B cell (primary cell): ENCODE results near the gene MIER3. TPM values are rescaled to one million over a fixed set of nuclear protein-coding genes. Genes with fewer than 3 reads are reported as not detected.

Experiments
- ATAC-seq: fragments of 200-7000 bp; cut with Tn5 transposase; one replicate; pipeline ENCODE4 v1.10.0; 2021; ENCODE audit warnings: low read depth, mild to moderate bottlenecking, moderate number of reproducible peaks, moderate library complexity
- CTCF ChIA-PET: fragments of 350-600 bp; sonication (Branson Sonifier 250); formaldehyde crosslinking; loops from one replicate; lab custom pipeline; 2021; ENCODE audit warnings: antibody characterized with exemption, inconsistent platforms; lab: Charles Lee
- POLR2A ChIA-PET: fragments of 350-600 bp; sonication (Branson Sonifier 250); formaldehyde crosslinking; loops from one replicate; lab custom pipeline; 2021; ENCODE audit warnings: antibody characterized with exemption; lab: Charles Lee
- DNase-seq: peaks from one replicate; pipeline ENCODE4 v3.0.0; 2013
- H2AFZ ChIP-seq: 2 replicates; pipeline ENCODE4 v1.6.1; 2012; ENCODE audit warnings: mild to moderate bottlenecking, low read depth, low read length; ENCODE audit not compliant: insufficient read depth, poor library complexity, severe bottlenecking
- H3K27ac ChIP-seq, 2 donors: 1 replicate in 1 of 2; 2 replicates in 1 of 2; pipeline ENCODE4 v1.5.1; 2012 to 2013; ENCODE audit warnings: low read length in 2 of 2, mild to moderate bottlenecking in 2 of 2, moderate library complexity in 1 of 2
- H3K27me3 ChIP-seq, 4 experiments: fragments of 200-600 bp in 1 of 4; sonication (generic) in 1 of 4; replicated peaks in 1 of 4; 1 replicate in 2 of 4; 2 replicates in 2 of 4; pipeline versions ENCODE4 v1.6.1 to v1.7.0; 2013 to 2016; ENCODE audit warnings: low read length in 3 of 4, mild to moderate bottlenecking in 2 of 4, mixed read lengths in 1 of 4, moderate library complexity in 1 of 4; ENCODE audit not compliant: insufficient read depth in 4 of 4, control insufficient read depth in 3 of 4; ENCODE audit errors: control extremely low read depth in 1 of 4
- H3K36me3 ChIP-seq, 2 experiments: replicated peaks in 1 of 2; 1 replicate in 1 of 2; 2 replicates in 1 of 2; pipeline versions ENCODE4 v1.6.1 to v1.7.1; 2013; ENCODE audit warnings: low read length in 1 of 2; ENCODE audit not compliant: insufficient read depth in 2 of 2, control insufficient read depth in 1 of 2; ENCODE audit errors: control extremely low read depth in 1 of 2, extremely low read depth in 1 of 2
- H3K4me1 ChIP-seq, 2 donors: fragments of 200-600 bp in 1 of 2; sonication (generic) in 1 of 2; 1 replicate in 1 of 2; 2 replicates in 1 of 2; pipeline versions ENCODE4 v1.5.1 to v1.6.1; 2013 to 2017; ENCODE audit warnings: low read length in 2 of 2; ENCODE audit not compliant: control insufficient read depth in 2 of 2, insufficient read depth in 2 of 2
- H3K4me2 ChIP-seq: replicated peaks from 2 replicates; pipeline ENCODE3; 2012; ENCODE audit warnings: mild to moderate bottlenecking, low read depth, low read length; ENCODE audit not compliant: poor library complexity, severe bottlenecking
- H3K4me3 ChIP-seq, 5 experiments: fragments of 200-600 bp in 1 of 5; sonication (generic) in 1 of 5; 1 replicate in 3 of 5; 2 replicates in 2 of 5; pipeline versions ENCODE4 v1.5.1 to v1.7.0; 2011 to 2016; ENCODE audit warnings: low read length in 4 of 5, mild to moderate bottlenecking in 4 of 5, low read depth in 2 of 5, control low read depth in 1 of 5, moderate library complexity in 1 of 5; ENCODE audit not compliant: insufficient read depth in 1 of 5; ENCODE audit errors: control extremely low read depth in 1 of 5, extremely low read depth in 1 of 5
- H3K79me2 ChIP-seq: fragments of 200-600 bp; sonication (generic); one replicate; pipeline ENCODE4 v1.6.0; 2016; ENCODE audit warnings: low read length; ENCODE audit not compliant: control insufficient read depth, insufficient read depth
- H3K9ac ChIP-seq: fragments of 200-600 bp; sonication (generic); 2 replicates; pipeline ENCODE4 v1.6.1; 2017; ENCODE audit warnings: mild to moderate bottlenecking, low read length, moderate library complexity
- H3K9me3 ChIP-seq, 3 donors: one replicate each; pipeline versions ENCODE4 v1.6.1 to v1.7.1; 2013; ENCODE audit warnings: low read length in 2 of 3; ENCODE audit not compliant: control insufficient read depth in 2 of 3, insufficient read depth in 1 of 3; ENCODE audit errors: control extremely low read depth in 1 of 3
- H4K20me1 ChIP-seq: 2 replicates; pipeline ENCODE4 v1.6.0; 2012; ENCODE audit warnings: mild to moderate bottlenecking, low read length; ENCODE audit not compliant: insufficient read depth, control insufficient read depth, poor library complexity, severe bottlenecking
- H3K27ac Mint-ChIP-seq: one replicate; pipeline ENCODE4 v1.8.0; 2021; ENCODE audit warnings: mixed read lengths
- H3K27me3 Mint-ChIP-seq: one replicate; pipeline ENCODE4 v1.8.0; 2021; ENCODE audit warnings: mixed read lengths
- H3K4me1 Mint-ChIP-seq: one replicate; pipeline ENCODE4 v1.8.0; 2021; ENCODE audit warnings: mixed read lengths
- H3K4me3 Mint-ChIP-seq: one replicate; pipeline ENCODE4 v1.8.0; 2021; ENCODE audit warnings: mixed read lengths
- H3K9me3 Mint-ChIP-seq: one replicate; pipeline ENCODE4 v1.8.0; 2022; ENCODE audit warnings: mixed read lengths; ENCODE audit not compliant: insufficient read depth
- CTCF ChIP-seq: fragments of 200-600 bp; IDR thresholded peaks from one replicate; pipeline ENCODE4 v1.8.0; 2022; ENCODE audit warnings: antibody characterized with exemption, mild to moderate bottlenecking
- EZH2 ChIP-seq: IDR thresholded peaks from 2 replicates; pipeline ENCODE4 v1.6.1; 2012; ENCODE audit warnings: borderline replicate concordance, low read depth, mild to moderate bottlenecking, moderate library complexity, low read length; ENCODE audit not compliant: insufficient read depth, poor library complexity, severe bottlenecking
- WGBS: methylation state at CpG from one replicate; pipeline ENCODE4 v1.1.5; 2013; ENCODE audit warnings: missing lambda C conversion rate; ENCODE audit not compliant: insufficient coverage; 5-methylcytosine and 5-hydroxymethylcytosine counted together
- intact Hi-C: fragments of 100-400 bp; cut with micrococcal nuclease; formaldehyde crosslinking; loops from one replicate; pipeline ENCODE4 v1.10.0; 2022
- polyA plus RNA-seq: library from polyadenylated mRNA; depleted of rRNA; stranded (reverse); fragments of >200 nt; gene quantifications from 2 replicates; pipeline ENCODE4 v1.2.3, GENCODE V29; 2012
- total RNA-seq, 2 donors: library from RNA; stranded (reverse); fragments of 120-200 nt in 1 of 2; gene quantifications; 1 replicate in 1 of 2; 2 replicates in 1 of 2; pipeline versions ENCODE4 v1.2.3 to v1.2.4, GENCODE V29; 2013 to 2022

Gene MIER3
- total and polyA plus RNA-seq, 2 donors (not counting 1 experiment from before 2014, with no cell fraction given), result 5.8 to 25.9 TPM

- Mint-ChIP-seq H3K9me3 (peaks cover 2% of the 10 kb centered on the region), H3K27me3 (no peaks in the 10 kb centered on the region), H3K4me1 (peaks cover 21% of the 10 kb centered on the region), H3K4me3 (peak overlapping the region; percentile 93), H3K27ac (peak overlapping the region; percentile 91)
- Histone ChIP-seq H3K27me3 (no peaks in the 10 kb centered on the region), H3K36me3 (no peaks in the 10 kb centered on the region), H3K4me2 (peak overlapping the region; percentile 83), H3K4me1 (peaks cover 12 to 22% of the 10 kb centered on the region in 2 donors), H3K9ac (peak overlapping the region; percentile 94), H4K20me1 (no peaks in the 10 kb centered on the region), H3K4me3 (peak overlapping the region; percentile 55 to 97 (median 88)), H2AFZ (peak overlapping the region; percentile 88), H3K27ac (peak overlapping the region; percentile 78 to 93), H3K9me3 (peaks cover 0 to 2% (median 2%) of the 10 kb centered on the region in 3 donors), H3K79me2 (no peaks in the 10 kb centered on the region)
- ChIA-PET POLR2A (interaction anchor here (2.6 kb wide), 1 partner anchor 264 kb away, joined by 16 read pairs; the partner anchor contains the start of gene GPBP1), CTCF (interaction anchor here (0.8 kb wide), 1 partner anchor 229 kb away, joined by 3 read pairs; no protein-coding TSS in a partner anchor)
- WGBS, result under 1% methylated on average over 19 of the region's 19 CpGs
- ATAC-seq (no peak), DNase-seq (no peak)
- intact Hi-C loops, result loop anchor here (1.0 kb wide), 2 partner anchors 8 to 1551 kb away; partner anchors contain the start of gene PLK2
- no peak for TF ChIP-seq EZH2
- no peak for TF ChIP-seq CTCF
Measured at GRCh38 chr5:56908942-56909293, 43.0 kb downstream of the MIER3 start.

GRCh38 chr5:56900858-56901578 is 50.9 kb downstream of the MIER3 start:
- H3K36me3 ChIP-seq, result peaks cover 2 to 8% of the 10 kb centered on the region in 2 experiments
- no peak overlapping the region for H3K27ac ChIP-seq
- ChIA-PET CTCF (interaction anchor here (0.5 to 8.6 kb wide), 37 partner anchors 9 to 1560 kb away, joined by 3 to 138 read pairs (median 4); partner anchors contain the start of genes GPBP1 and SETD9), POLR2A (no interaction called here)
- DNase-seq, result peak; percentile 73
- TF ChIP-seq EZH2 (no peak), CTCF (peak; percentile 96)
- 58% methylated on average over 2 of the region's 3 CpGs for WGBS
- H3K4me3 ChIP-seq, result no peak overlapping the region
- no peak overlapping the region for H3K4me3 Mint-ChIP-seq
- peaks cover 4 to 8% of the 10 kb centered on the region in 2 donors for H3K4me1 ChIP-seq
- H3K27me3 ChIP-seq, result no peaks in the 10 kb centered on the region
- H3K79me2 ChIP-seq, result no peaks in the 10 kb centered on the region
- H3K4me1 Mint-ChIP-seq, result no peaks in the 10 kb centered on the region
- intact Hi-C loops, result loop anchor here (1.0 to 2.0 kb wide), 4 partner anchors 8 to 320 kb away; partner anchors contain the start of gene SETD9
- no peaks in the 10 kb centered on the region for H4K20me1 ChIP-seq
- peak; percentile 67 for ATAC-seq
- H3K27ac Mint-ChIP-seq, result no peak overlapping the region
- H3K9ac ChIP-seq, result no peak overlapping the region
- peak overlapping the region; percentile 16 for H3K4me2 ChIP-seq
- no peaks in the 10 kb centered on the region for H3K9me3 Mint-ChIP-seq
- H3K9me3 ChIP-seq, result no peaks in the 10 kb centered on the region
- H2AFZ ChIP-seq, result no peak overlapping the region
- H3K27me3 Mint-ChIP-seq, result no peaks in the 10 kb centered on the region
